ENCODE results near the gene TUBGCP2.

Gene TUBGCP2

DNA sequence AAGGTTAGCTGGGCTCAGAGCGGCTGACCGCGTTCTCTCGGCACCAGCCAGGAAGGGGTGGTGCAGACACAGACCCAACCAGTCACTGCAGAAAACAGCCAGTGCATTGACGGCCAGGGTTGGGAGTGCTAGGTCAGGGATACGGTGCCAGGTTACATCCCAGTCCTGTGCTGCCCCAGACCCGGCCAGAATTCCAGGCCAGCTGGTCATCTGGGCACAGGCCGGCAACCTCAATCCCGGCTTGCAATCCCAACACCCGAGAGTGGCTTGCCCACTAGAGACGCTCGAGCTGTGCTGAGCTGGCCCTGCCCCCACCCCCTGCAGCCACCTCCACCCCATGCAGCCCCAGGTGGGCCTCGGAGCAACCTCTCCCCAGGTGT lies 42.3 kb upstream of the TUBGCP2 start:
- Histone ChIP-seq H3K36me3 (ENCODE audit: control insufficient read depth, insufficient read depth, low read length) (no peaks in the 10 kb centered on the region; the same call in 1 of the 2 replicates), H3K27me3 (replicated peaks; ENCODE audit: control insufficient read depth, insufficient read depth, low read length) (no peaks in the 10 kb centered on the region; the same call in 1 of the 2 replicates), H3K4me3 (replicated peaks; ENCODE audit: low read depth, low read length) (no peak overlapping the region)
- TF ChIP-seq, protein P1, sequence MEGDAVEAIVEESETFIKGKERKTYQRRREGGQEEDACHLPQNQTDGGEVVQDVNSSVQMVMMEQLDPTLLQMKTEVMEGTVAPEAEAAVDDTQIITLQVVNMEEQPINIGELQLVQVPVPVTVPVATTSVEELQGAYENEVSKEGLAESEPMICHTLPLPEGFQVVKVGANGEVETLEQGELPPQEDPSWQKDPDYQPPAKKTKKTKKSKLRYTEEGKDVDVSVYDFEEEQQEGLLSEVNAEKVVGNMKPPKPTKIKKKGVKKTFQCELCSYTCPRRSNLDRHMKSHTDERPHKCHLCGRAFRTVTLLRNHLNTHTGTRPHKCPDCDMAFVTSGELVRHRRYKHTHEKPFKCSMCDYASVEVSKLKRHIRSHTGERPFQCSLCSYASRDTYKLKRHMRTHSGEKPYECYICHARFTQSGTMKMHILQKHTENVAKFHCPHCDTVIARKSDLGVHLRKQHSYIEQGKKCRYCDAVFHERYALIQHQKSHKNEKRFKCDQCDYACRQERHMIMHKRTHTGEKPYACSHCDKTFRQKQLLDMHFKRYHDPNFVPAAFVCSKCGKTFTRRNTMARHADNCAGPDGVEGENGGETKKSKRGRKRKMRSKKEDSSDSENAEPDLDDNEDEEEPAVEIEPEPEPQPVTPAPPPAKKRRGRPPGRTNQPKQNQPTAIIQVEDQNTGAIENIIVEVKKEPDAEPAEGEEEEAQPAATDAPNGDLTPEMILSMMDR (IDR thresholded peaks at IDR 0.05; ENCODE audit: insufficient read depth, low read length, poor library complexity, severe bottlenecking): no peak
- no peak for DNase-seq (ENCODE audit: extremely low read depth, insufficient read length)

GRCh38 chr10:133350283-133350949 lies 41.7 kb upstream of the TUBGCP2 start:
- Histone ChIP-seq H3K27me3 (replicated peaks; ENCODE audit: control insufficient read depth, insufficient read depth, low read length) (no peaks in the 10 kb centered on the region; the same call in 1 of the 2 replicates), H3K36me3 (ENCODE audit: control insufficient read depth, insufficient read depth, low read length) (no peaks in the 10 kb centered on the region), H3K4me3 (replicated peaks; ENCODE audit: low read depth, low read length) (no peak overlapping the region)
- TF ChIP-seq, protein P1 (IDR thresholded peaks at IDR 0.05; ENCODE audit: insufficient read depth, low read length, poor library complexity, severe bottlenecking): no peak
- no peak for DNase-seq (ENCODE audit: extremely low read depth, insufficient read length)

GRCh38 chr10:133349577-133350011 lies 40.9 kb upstream of the TUBGCP2 start:
- no peak for DNase-seq (ENCODE audit: extremely low read depth, insufficient read length)
- no peak overlapping the region for H3K4me3 ChIP-seq (replicated peaks; ENCODE audit: low read depth, low read length)
- H3K27me3 ChIP-seq (replicated peaks; ENCODE audit: control insufficient read depth, insufficient read depth, low read length): no peaks in the 10 kb centered on the region; the same call in 1 of the 2 replicates
- H3K36me3 ChIP-seq (ENCODE audit: control insufficient read depth, insufficient read depth, low read length): no peaks in the 10 kb centered on the region
- TF ChIP-seq, protein P1 (IDR thresholded peaks at IDR 0.05; ENCODE audit: insufficient read depth, low read length, poor library complexity, severe bottlenecking): no peak

DNA sequence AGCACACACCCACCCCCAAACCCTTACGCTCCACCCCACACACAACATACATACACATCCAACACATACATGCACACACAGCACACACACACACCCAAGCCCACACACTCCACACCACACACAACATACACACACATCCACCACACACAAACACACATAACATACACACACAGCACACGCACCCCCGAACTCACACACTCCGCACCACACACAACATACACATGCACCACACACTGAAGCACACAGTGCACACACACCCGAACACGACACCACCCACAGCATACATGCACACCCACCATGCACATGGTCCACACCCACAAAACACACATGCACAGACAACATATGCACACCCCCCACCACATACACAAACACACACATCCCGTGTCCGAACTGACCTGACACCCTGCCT lies 40.5 kb upstream of the TUBGCP2 start:
- H3K4me3 ChIP-seq (replicated peaks; ENCODE audit: low read depth, low read length): no peak overlapping the region
- DNase-seq (ENCODE audit: extremely low read depth, insufficient read length): no peak
- TF ChIP-seq, protein P1 (IDR thresholded peaks at IDR 0.05; ENCODE audit: insufficient read depth, low read length, poor library complexity, severe bottlenecking): no peak
- no peaks in the 10 kb centered on the region for H3K36me3 ChIP-seq (ENCODE audit: control insufficient read depth, insufficient read depth, low read length)
- no peaks in the 10 kb centered on the region; the same call in 1 of the 2 replicates for H3K27me3 ChIP-seq (replicated peaks; ENCODE audit: control insufficient read depth, insufficient read depth, low read length)

- no peaks in the 10 kb centered on the region for H3K36me3 ChIP-seq (ENCODE audit: control insufficient read depth, insufficient read depth, low read length)
- TF ChIP-seq, protein P1 (IDR thresholded peaks at IDR 0.05; ENCODE audit: insufficient read depth, low read length, poor library complexity, severe bottlenecking): no peak
- H3K4me3 ChIP-seq (replicated peaks; ENCODE audit: low read depth, low read length): no peak overlapping the region
- H3K27me3 ChIP-seq (replicated peaks; ENCODE audit: control insufficient read depth, insufficient read depth, low read length): no peaks in the 10 kb centered on the region; the same call in 1 of the 2 replicates
- no peak for DNase-seq (ENCODE audit: extremely low read depth, insufficient read length)
These were observed 39.2 kb upstream of the TUBGCP2 start for GRCh38 chr10:133347710-133348517.
